ENCODE measurements around the gene SLC39A5.
"Not testable (repeated sequence)": the region's sequence is repeated elsewhere in the genome, so short reads cannot be mapped to it uniquely, and the experiment has no call there.

SLC39A5 gene

GRCh38 chr12:56284263-56284662, 54.4 kb downstream of the SLC39A5 start:
- DNase-seq: not testable (repeated sequence)

- DNase-seq: no peak
Measured at GRCh38 chr12:56286044-56286830, 56.4 kb downstream of the SLC39A5 start.
